ENCODE measurements around the gene CST4. TPM values are rescaled to one million over a fixed set of nuclear protein-coding genes. Genes with fewer than 3 reads are reported as not detected.
"Not testable (repeated sequence)": the region's sequence is repeated elsewhere in the genome, so short reads cannot be mapped to it uniquely, and the experiment has no call there.

Gene CST4, protein sequence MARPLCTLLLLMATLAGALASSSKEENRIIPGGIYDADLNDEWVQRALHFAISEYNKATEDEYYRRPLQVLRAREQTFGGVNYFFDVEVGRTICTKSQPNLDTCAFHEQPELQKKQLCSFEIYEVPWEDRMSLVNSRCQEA
- not detected in 2 replicates for total RNA-seq (2014; rRNA removed; shearing (Covaris generic))

DNA sequence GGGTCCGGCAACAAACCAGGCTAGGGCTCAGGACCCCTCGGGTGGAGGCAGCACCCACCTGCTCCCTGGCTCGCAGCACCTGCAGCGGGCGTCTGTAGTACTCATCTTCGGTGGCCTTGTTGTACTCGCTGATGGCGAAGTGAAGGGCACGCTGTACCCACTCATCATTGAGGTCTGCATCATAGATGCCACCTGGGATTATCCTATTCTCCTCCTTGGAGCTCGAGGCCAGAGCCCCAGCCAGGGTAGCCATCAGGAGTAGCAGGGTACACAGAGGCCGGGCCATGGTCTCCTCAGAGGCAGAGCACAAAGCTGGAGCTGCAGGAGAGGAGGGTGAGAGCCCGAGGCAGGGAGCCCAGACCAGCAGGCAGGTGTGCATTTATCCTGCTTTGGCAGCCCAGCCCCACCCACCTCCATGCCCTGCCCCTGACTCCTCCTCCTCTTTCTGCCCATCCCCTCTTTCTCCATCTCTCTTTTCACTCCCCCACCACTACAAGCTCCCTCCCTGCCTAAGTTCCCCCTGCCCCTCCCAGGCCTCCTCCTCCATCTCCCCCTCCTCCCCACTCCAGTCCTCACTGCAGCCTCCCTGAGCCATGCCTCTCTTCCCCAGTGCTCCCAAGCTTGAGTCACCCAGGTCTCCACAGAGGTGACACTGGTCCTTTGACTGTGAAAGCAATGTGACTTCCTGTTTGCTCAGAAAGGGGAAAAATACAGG is at the start of gene CST4:
TSS of gene CST4 (minus strand) at position 355 of the 715 bp plus-strand sequence. CDS start at position 286, 69 bp downstream.
- H3K4me3 ChIP-seq (ENCODE audit: insufficient read depth, low read depth, low read length); H3K27me3 ChIP-seq (ENCODE audit: control insufficient read depth, insufficient read depth, low read length); H3K36me3 ChIP-seq (replicated peaks; ENCODE audit: control insufficient read depth, insufficient read depth, low read length); DNase-seq: not testable (repeated sequence)

DNA sequence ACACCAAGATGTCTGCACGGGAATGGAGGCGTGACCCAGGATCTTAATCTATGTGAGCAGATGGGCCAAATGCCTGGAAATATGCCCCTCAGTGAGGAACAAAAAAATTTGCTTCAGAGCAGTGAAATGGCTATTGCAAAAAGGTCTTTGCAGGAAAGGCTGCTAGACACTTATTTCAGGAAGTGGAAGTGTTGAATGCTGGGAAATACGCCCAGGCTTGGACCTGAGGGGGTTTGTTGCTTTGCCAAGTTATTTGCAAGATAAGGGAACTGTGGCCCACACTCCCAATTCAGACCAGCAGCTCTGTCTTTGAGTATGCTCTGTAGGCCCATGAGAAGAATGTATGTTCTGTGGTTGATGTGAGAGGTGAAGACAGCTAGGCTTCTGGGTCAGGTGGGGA is 46.6 kb upstream of the CST4 start:
- not testable (repeated sequence) for DNase-seq; H3K4me3 ChIP-seq (ENCODE audit: insufficient read depth, low read depth, low read length); H3K36me3 ChIP-seq (replicated peaks; ENCODE audit: control insufficient read depth, insufficient read depth, low read length); H3K27me3 ChIP-seq (ENCODE audit: control insufficient read depth, insufficient read depth, low read length)

GRCh38 chr20:23734949-23735348 is 46.1 kb upstream of the CST4 start:
- H3K27me3 ChIP-seq (ENCODE audit: control insufficient read depth, insufficient read depth, low read length); DNase-seq; H3K4me3 ChIP-seq (ENCODE audit: insufficient read depth, low read depth, low read length); H3K36me3 ChIP-seq (replicated peaks; ENCODE audit: control insufficient read depth, insufficient read depth, low read length): not testable (repeated sequence)

DNA sequence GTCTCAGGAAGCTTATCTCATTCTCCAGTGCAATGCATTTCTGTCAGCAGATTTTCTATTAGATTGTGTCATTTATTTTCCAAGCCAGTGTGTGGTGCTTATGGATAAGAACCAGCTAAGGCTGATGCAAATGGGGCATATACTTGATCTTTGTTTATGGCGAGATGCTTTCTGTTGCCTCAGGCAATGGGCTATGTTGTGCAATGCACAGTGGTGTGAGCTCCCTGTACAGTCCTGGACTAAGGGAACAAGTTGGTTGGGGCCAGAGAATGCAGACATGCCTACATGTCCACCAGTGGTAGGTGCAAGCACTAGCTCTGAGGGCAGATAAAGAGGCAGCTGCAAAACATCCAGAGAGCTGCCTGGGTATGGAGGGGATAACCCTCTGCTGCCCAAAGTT is 45.6 kb upstream of the CST4 start:
- H3K36me3 ChIP-seq (replicated peaks; ENCODE audit: control insufficient read depth, insufficient read depth, low read length); DNase-seq; H3K4me3 ChIP-seq (ENCODE audit: insufficient read depth, low read depth, low read length); H3K27me3 ChIP-seq (ENCODE audit: control insufficient read depth, insufficient read depth, low read length): not testable (repeated sequence)

GRCh38 chr20:23727016-23727415 is 38.2 kb upstream of the CST4 start:
- Histone ChIP-seq H3K4me3 (ENCODE audit: insufficient read depth, low read depth, low read length) (no peak overlapping the region), H3K36me3 (replicated peaks; ENCODE audit: control insufficient read depth, insufficient read depth, low read length) (no peaks in the 10 kb centered on the region), H3K27me3 (ENCODE audit: control insufficient read depth, insufficient read depth, low read length) (no peaks in the 10 kb centered on the region)
- no peak for DNase-seq

- DNase-seq, result no peak
- Histone ChIP-seq H3K27me3 (ENCODE audit: control insufficient read depth, insufficient read depth, low read length) (no peaks in the 10 kb centered on the region), H3K36me3 (replicated peaks; ENCODE audit: control insufficient read depth, insufficient read depth, low read length) (no peaks in the 10 kb centered on the region), H3K4me3 (ENCODE audit: insufficient read depth, low read depth, low read length) (no peak overlapping the region)
Observed at GRCh38 chr20:23725102-23725501, 36.3 kb upstream of the CST4 start.

DNA sequence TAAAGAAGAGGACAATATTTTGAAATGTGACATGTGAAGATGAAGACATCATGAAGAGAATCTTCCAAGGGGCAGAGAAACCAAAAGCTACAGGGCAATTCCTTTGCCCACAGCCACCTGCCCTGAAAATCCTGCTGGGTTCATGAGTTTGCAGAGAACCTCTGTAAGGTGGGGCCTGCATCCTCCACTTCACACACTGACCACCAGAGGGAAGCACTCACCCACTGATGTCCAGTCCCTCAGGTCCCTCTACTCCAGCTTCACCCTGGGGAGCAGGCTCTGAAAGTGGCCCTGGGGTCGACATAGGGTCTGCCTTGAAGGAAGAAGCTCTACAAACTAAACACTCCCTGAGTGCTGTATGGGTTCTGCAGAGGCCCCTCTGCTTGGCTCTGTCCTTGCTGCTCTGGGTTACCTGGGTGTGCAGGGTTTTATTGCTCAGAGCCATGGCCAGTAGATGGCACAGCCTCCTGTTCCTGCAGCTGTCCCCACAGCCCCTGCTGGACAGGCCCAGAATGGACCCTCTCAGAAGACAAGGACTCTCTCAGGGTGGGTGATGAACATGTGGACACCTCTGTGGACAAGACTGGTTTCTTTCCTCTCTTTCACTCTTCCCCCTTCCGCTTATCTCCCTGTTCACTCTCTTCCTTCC is 34.9 kb upstream of the CST4 start:
- DNase-seq, result peak; percentile 22
- not testable (repeated sequence) for H3K27me3 ChIP-seq (ENCODE audit: control insufficient read depth, insufficient read depth, low read length)

DNA sequence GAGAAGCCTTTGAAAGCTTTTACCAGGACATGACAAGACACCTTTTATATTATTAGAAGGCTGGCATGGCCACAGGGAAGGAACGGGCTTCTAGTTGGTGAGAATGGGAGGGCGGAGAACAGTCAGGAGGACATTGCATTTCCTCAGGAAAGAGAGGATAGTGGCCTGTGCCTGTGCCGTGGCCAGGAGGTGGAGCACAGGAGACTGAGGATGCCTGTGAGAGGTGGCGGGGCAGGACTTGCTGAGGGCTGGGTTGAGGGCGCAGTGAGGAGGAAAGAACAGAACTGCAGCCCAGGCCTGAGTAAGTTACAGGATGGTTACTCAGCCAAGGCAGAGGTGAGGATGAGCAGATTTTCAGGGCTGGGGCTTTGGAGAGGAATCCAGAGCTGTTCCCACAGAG is 34.0 kb upstream of the CST4 start:
- H3K36me3 ChIP-seq (replicated peaks; ENCODE audit: control insufficient read depth, insufficient read depth, low read length); DNase-seq; H3K4me3 ChIP-seq (ENCODE audit: insufficient read depth, low read depth, low read length); H3K27me3 ChIP-seq (ENCODE audit: control insufficient read depth, insufficient read depth, low read length): not testable (repeated sequence)

More for the DNA sequence above, 34.9 kb upstream of the CST4 start:
- H3K36me3 ChIP-seq (replicated peaks; ENCODE audit: control insufficient read depth, insufficient read depth, low read length); H3K4me3 ChIP-seq (ENCODE audit: insufficient read depth, low read depth, low read length): not testable (repeated sequence)

DNA sequence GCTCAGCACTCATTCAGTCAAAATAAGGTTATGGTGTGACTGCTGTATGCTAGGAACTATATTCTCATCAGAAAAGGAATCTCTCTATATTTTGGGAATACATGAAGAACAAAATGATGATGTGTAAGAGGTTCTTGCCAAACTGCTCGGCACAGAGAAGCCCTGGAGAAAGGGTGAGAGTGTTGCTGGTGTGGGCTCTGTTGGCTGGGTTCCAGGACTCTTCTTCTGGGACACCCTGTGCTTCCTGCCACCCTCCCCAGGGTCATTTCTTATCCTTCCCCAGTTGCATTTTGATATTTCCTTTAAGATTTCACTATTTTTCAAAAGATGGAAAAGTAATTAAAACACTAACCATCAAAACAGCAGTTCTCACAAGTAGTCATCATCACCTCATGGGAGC is 33.1 kb upstream of the CST4 start:
- DNase-seq, result no peak

GRCh38 chr20:23719351-23719750 is 30.5 kb upstream of the CST4 start:
- H3K36me3 ChIP-seq (replicated peaks; ENCODE audit: control insufficient read depth, insufficient read depth, low read length); DNase-seq; H3K4me3 ChIP-seq (ENCODE audit: insufficient read depth, low read depth, low read length); H3K27me3 ChIP-seq (ENCODE audit: control insufficient read depth, insufficient read depth, low read length): not testable (repeated sequence)

More for the DNA sequence above, 33.1 kb upstream of the CST4 start:
- Histone ChIP-seq H3K4me3 (ENCODE audit: insufficient read depth, low read depth, low read length) (no peak overlapping the region), H3K36me3 (replicated peaks; ENCODE audit: control insufficient read depth, insufficient read depth, low read length) (no peaks in the 10 kb centered on the region), H3K27me3 (ENCODE audit: control insufficient read depth, insufficient read depth, low read length) (no peaks in the 10 kb centered on the region)

DNA sequence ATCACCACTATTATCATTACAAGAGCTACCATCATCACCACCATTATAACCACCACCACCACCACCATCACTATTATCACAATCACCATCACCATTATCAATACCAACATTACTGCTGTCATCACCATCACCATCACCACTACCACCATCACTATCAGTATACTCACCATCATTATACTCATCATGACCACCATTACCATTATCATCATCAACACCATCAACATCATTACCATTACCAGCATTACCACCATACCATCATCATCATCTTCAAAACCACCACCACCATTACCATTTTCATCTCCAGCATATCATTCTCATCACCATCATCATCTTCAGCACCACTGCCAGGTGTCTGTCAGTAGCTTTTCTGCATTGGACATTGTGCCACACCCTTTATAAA is 22.9 kb upstream of the CST4 start:
- DNase-seq; H3K4me3 ChIP-seq (ENCODE audit: insufficient read depth, low read depth, low read length); H3K27me3 ChIP-seq (ENCODE audit: control insufficient read depth, insufficient read depth, low read length); H3K36me3 ChIP-seq (replicated peaks; ENCODE audit: control insufficient read depth, insufficient read depth, low read length): not testable (repeated sequence)

- no peak for DNase-seq
- no peaks in the 10 kb centered on the region for H3K27me3 ChIP-seq (ENCODE audit: control insufficient read depth, insufficient read depth, low read length)
- no peak overlapping the region for H3K4me3 ChIP-seq (ENCODE audit: insufficient read depth, low read depth, low read length)
- no peaks in the 10 kb centered on the region for H3K36me3 ChIP-seq (replicated peaks; ENCODE audit: control insufficient read depth, insufficient read depth, low read length)
Observed at GRCh38 chr20:23710771-23711170, 21.9 kb upstream of the CST4 start.

- no peak for DNase-seq
- no peak overlapping the region for H3K4me3 ChIP-seq (ENCODE audit: insufficient read depth, low read depth, low read length)
- H3K27me3 ChIP-seq (ENCODE audit: control insufficient read depth, insufficient read depth, low read length), result no peaks in the 10 kb centered on the region
- no peaks in the 10 kb centered on the region for H3K36me3 ChIP-seq (replicated peaks; ENCODE audit: control insufficient read depth, insufficient read depth, low read length)
Observed at GRCh38 chr20:23705895-23706294, 17.1 kb upstream of the CST4 start.

DNA sequence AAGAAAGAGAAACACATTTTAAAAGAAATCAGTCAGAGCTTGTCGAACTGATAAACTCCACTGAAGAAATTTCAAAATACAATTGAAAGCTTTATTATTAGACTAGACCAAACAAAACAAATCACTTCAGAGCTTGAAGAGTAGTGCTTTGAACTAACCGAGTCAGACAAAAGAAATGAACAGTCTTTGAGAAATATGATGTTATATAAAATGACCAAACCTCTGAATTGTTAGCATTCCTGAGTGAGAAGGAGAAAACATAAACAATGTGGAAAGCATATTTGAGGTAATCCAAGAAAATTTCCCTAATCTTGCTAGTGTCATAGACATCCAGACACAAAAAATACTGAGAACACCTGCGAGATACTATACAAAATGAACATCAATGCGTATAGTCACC is 13.2 kb upstream of the CST4 start:
- no peak for DNase-seq

GRCh38 chr20:23700931-23701330 is 12.1 kb upstream of the CST4 start:
- no peak for DNase-seq
- H3K27me3 ChIP-seq (ENCODE audit: control insufficient read depth, insufficient read depth, low read length), result no peaks in the 10 kb centered on the region
- no peaks in the 10 kb centered on the region for H3K36me3 ChIP-seq (replicated peaks; ENCODE audit: control insufficient read depth, insufficient read depth, low read length)
- H3K4me3 ChIP-seq (ENCODE audit: insufficient read depth, low read depth, low read length), result no peak overlapping the region

More for the DNA sequence above, 13.2 kb upstream of the CST4 start:
- Histone ChIP-seq H3K27me3 (ENCODE audit: control insufficient read depth, insufficient read depth, low read length) (no peaks in the 10 kb centered on the region), H3K36me3 (replicated peaks; ENCODE audit: control insufficient read depth, insufficient read depth, low read length) (no peaks in the 10 kb centered on the region), H3K4me3 (ENCODE audit: insufficient read depth, low read depth, low read length) (no peak overlapping the region)

Measured in H7 (cell line).